Measurements from ENCODE around the gene RGS6. TPM values are rescaled to one million over a fixed set of nuclear protein-coding genes. Genes with fewer than 3 reads are reported as not detected.

RGS6 gene
- total RNA-seq, 1 donor from 2014 or later: 2.4 TPM

DNA sequence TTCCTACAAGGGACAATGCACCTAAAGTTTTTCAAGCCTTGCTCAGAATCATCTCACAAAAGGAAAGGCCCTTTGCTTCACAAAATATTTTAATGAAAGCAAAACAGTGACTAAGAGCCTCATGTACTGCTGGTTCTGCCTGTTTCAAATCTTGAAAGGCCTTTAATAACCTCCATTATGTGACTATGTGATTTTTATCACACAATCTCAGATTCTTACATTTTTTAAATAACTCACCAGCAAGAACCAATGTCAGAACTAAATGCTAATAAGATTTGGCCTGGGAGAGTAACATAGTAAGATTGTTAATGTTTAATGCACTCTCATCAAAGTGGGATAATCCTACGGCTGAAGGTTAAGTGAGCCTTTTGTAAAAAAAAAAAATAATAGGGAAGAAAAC, 378.9 kb downstream of the RGS6 start:
- intact Hi-C loops (cut with micrococcal nuclease): no loop called here
- Mint-ChIP-seq H3K27ac (no peak overlapping the region), H3K9me3 (peaks cover under 1% of the 10 kb centered on the region), H3K4me1 (ENCODE audit: low read depth) (no peaks in the 10 kb centered on the region), H3K36me3 (ENCODE audit: low read depth) (no peaks in the 10 kb centered on the region), H3K27me3 (ENCODE audit: insufficient read depth) (peaks cover 24% of the 10 kb centered on the region), H3K4me3 (no peak overlapping the region)
- no peak for DNase-seq (ENCODE audit: low spot score)

DNA sequence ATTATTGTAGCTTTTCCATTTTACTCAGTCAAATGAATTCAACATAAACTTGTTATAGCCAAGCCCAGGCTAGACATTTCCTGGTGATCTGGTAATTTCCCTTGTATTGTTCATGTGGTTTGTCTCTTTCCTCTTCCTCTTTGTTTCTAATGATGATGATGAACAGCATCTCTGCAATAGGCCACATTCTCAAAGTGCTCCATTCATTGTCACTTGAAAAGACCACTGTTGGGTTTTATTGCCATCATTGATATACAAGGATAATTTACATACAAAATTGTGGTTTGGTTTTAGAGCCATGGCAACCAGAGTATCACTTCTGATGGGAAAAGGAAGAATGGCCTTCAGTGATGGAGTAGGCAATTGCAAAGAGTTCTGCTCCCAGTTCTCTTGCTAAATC, 379.3 kb downstream of the RGS6 start:
- no peaks in the 10 kb centered on the region for H3K4me1 Mint-ChIP-seq (ENCODE audit: low read depth)
- H3K27ac Mint-ChIP-seq: no peak overlapping the region
- intact Hi-C loops (cut with micrococcal nuclease): no loop called here
- no peaks in the 10 kb centered on the region for H3K36me3 Mint-ChIP-seq (ENCODE audit: low read depth)
- DNase-seq (ENCODE audit: low spot score): no peak
- H3K9me3 Mint-ChIP-seq: no peaks in the 10 kb centered on the region
- H3K27me3 Mint-ChIP-seq (ENCODE audit: insufficient read depth): peaks cover 24% of the 10 kb centered on the region
- H3K4me3 Mint-ChIP-seq: no peak overlapping the region

DNA sequence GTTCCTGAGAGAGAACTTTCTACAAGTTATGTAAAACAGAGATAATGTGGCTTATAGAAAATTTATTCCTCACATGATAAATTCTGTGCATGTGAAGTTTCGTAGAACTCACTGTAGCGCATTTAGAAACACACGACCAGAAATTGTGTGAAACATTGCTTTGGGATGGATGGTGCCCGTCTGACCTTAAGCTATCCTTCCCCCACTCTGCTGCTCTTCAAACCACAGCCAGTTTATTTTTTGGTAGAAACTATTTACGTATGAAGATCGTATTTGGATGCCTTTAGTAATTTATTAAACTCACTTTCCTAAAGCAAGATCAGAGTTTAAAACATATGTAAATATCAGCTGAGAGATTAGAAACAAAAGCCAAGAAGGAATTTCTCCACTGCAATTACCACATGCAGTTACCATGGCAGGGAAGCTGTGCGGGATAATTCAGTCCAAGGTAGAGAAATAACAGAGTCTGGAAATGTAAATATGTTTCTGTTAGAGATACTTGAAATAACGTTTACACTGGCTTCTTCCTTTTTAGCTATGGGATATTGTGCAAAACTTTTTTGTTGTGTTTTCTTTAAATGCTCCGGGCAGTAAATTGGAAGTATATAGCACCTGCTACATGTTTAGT, 382.7 kb downstream of the RGS6 start:
- H3K4me1 Mint-ChIP-seq (ENCODE audit: low read depth): peaks cover 12% of the 10 kb centered on the region
- H3K27me3 Mint-ChIP-seq (ENCODE audit: insufficient read depth): peaks cover 10% of the 10 kb centered on the region
- no peak overlapping the region for H3K27ac Mint-ChIP-seq
- peaks cover 12% of the 10 kb centered on the region for H3K9me3 Mint-ChIP-seq
- intact Hi-C loops (cut with micrococcal nuclease): no loop called here
- no peak for DNase-seq (ENCODE audit: low spot score)
- H3K4me3 Mint-ChIP-seq: no peak overlapping the region
- peaks cover 5% of the 10 kb centered on the region for H3K36me3 Mint-ChIP-seq (ENCODE audit: low read depth)

DNA sequence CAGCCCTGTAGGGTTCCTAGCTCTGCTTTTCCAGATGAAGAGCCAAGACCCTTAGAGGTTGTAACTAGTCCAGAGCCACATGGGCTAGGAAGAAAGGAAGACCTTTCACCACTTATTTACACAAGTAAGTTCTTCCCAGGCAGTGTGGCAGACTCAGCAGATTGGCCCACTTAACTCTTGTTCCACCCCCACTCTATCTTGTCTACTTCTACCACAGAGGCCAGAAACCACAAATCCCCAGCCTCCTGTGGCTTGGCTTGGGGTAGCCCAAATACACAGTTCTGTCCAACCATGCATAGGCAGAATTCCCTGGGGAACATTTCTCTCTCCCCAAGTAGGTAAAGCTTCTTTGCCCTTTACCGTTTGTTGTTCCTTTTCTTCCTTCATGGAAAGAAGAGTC, 383.5 kb downstream of the RGS6 start:
- no peak for DNase-seq (ENCODE audit: low spot score)
- H3K27ac Mint-ChIP-seq: no peak overlapping the region
- H3K36me3 Mint-ChIP-seq (ENCODE audit: low read depth): peaks cover 5% of the 10 kb centered on the region
- H3K4me1 Mint-ChIP-seq (ENCODE audit: low read depth): peaks cover 12% of the 10 kb centered on the region
- no peak overlapping the region for H3K4me3 Mint-ChIP-seq
- intact Hi-C loops (cut with micrococcal nuclease): no loop called here
- peaks cover 12% of the 10 kb centered on the region for H3K9me3 Mint-ChIP-seq
- H3K27me3 Mint-ChIP-seq (ENCODE audit: insufficient read depth): peaks cover 7% of the 10 kb centered on the region

DNA sequence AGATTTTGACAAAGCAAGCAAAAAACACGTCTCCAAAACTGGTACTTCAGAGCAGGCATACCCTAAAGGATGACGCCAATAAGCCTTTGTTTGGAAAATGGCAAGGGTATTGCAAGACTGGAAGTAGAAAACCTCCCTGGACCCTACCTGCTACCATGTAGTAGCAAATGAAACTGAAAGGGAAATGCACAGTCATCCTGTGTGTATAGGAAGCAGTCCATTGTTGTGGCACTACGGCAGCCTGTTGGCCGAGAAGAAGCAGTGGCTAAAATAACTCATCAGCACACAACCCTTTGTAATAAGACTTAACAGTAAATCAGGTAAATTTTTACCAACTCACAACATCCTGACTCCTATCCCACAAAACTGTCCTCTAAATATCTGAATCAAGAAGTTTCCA, 386.4 kb downstream of the RGS6 start:
- Mint-ChIP-seq H3K27me3 (ENCODE audit: insufficient read depth) (peaks cover 6% of the 10 kb centered on the region), H3K36me3 (ENCODE audit: low read depth) (peaks cover 5% of the 10 kb centered on the region), H3K4me1 (ENCODE audit: low read depth) (peaks cover 12% of the 10 kb centered on the region), H3K4me3 (no peak overlapping the region), H3K27ac (no peak overlapping the region), H3K9me3 (peaks cover 12% of the 10 kb centered on the region)
- intact Hi-C loops (cut with micrococcal nuclease): no loop called here
- no peak for DNase-seq (ENCODE audit: low spot score)

DNA sequence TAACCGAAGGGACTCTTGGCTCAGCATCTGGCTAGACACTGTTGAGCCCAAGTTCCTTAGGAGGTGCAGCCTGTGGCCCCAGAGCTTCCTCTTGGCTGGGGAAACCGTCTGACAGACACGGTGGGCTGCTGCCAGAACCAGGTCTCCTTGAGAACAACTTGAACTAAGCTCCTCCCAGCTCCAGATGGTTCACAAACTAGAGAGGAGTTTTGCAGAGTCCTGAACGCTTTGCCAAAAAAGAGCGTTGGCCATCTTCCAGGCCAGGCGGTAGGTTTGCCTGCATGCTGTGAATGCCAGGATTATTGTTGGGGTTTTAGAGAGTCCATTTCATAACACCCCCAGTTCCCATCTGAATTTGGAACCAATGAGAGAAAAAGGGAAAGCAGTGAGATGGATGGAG, 399.8 kb downstream of the RGS6 start:
- Mint-ChIP-seq H3K4me3 (no peak overlapping the region), H3K27me3 (ENCODE audit: insufficient read depth) (peaks cover 2% of the 10 kb centered on the region), H3K27ac (no peak overlapping the region), H3K9me3 (no peaks in the 10 kb centered on the region), H3K4me1 (ENCODE audit: low read depth) (no peaks in the 10 kb centered on the region), H3K36me3 (ENCODE audit: low read depth) (no peaks in the 10 kb centered on the region)
- DNase-seq (ENCODE audit: low spot score): no peak
- intact Hi-C loops (cut with micrococcal nuclease): no loop called here

DNA sequence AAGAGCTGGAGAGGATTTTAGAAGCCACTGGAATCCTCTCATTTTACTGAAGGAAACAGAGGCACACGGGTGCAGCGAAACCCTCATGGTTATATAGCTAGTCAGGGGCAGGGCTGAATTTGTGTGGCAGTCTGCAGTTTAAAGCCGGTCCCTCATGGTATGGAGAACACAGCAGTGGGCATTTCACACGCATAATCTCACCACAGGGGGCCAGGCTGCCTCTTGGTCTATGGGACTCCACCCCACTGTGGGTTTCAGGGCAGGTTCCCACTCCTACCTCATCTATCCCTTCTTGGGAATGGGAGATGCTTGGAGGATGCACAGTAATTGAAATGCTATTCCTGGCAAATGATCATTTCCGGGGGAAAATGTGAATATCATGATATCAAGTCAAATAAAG, 400.6 kb downstream of the RGS6 start:
- Mint-ChIP-seq H3K27ac (no peak overlapping the region), H3K4me3 (no peak overlapping the region), H3K9me3 (no peaks in the 10 kb centered on the region), H3K4me1 (ENCODE audit: low read depth) (no peaks in the 10 kb centered on the region), H3K36me3 (ENCODE audit: low read depth) (no peaks in the 10 kb centered on the region), H3K27me3 (ENCODE audit: insufficient read depth) (peaks cover 2% of the 10 kb centered on the region)
- intact Hi-C loops (cut with micrococcal nuclease): no loop called here
- DNase-seq (ENCODE audit: low spot score): no peak

DNA sequence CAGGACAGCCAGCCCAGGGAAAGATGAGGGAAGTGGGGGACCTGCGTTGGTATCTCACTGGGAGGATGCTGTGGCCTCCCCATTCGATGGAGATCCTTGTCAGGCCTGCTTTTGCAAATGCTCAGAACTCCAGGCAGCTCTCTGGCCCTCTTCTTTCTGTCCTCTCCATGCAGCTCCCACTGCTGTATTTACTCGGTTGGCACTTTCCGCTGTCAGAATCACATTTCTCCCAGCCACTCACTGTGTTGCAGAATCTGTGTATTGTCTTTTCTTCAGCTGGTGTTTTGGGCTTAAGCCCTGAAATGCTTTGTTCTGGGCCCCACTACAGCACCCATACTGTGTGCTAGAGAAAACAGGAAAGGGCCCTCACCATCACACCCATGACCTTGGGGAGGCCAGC, 401.1 kb downstream of the RGS6 start:
- Mint-ChIP-seq H3K27ac (no peak overlapping the region), H3K4me1 (ENCODE audit: low read depth) (no peaks in the 10 kb centered on the region), H3K27me3 (ENCODE audit: insufficient read depth) (peaks cover 2% of the 10 kb centered on the region), H3K36me3 (ENCODE audit: low read depth) (no peaks in the 10 kb centered on the region), H3K9me3 (no peaks in the 10 kb centered on the region), H3K4me3 (no peak overlapping the region)
- DNase-seq (ENCODE audit: low spot score): no peak
- intact Hi-C loops (cut with micrococcal nuclease): no loop called here

DNA sequence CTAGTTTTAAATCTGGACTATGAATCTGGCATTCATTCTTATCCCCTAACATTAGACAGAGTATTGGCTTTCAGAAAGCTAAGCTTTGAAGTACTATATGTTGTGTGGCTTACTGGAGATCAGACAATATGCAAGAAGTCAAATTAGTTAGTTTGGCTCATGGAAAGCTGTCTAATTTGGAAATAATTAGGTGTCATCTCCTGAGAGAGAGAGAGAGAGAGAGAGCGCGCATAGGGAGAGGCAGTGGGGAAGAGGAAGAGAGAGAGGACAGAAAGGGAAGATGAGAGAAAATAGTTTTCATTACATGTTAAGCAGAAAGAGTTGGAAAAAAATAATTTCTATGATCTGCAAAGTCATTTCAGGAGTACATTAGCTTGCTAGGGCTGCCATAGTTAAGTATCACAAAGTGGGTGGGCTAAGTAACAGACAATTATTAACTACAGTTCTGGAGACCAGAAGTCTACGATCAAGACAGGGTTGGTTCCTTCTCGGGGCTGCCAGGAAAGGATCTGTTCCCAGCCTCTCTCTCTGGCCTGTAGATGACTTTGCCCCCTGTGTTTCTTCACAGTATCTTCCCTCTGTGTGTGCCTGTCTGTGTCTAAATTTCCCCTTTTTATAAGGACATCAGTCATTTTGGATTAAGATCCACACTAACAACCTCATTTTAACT, 404.2 kb downstream of the RGS6 start:
- H3K4me1 Mint-ChIP-seq (ENCODE audit: low read depth): no peaks in the 10 kb centered on the region
- DNase-seq (ENCODE audit: low spot score): no peak
- no peak overlapping the region for H3K4me3 Mint-ChIP-seq
- H3K36me3 Mint-ChIP-seq (ENCODE audit: low read depth): no peaks in the 10 kb centered on the region
- intact Hi-C loops (cut with micrococcal nuclease): no loop called here
- H3K27me3 Mint-ChIP-seq (ENCODE audit: insufficient read depth): peaks cover 2% of the 10 kb centered on the region
- peaks cover 8% of the 10 kb centered on the region for H3K9me3 Mint-ChIP-seq
- no peak overlapping the region for H3K27ac Mint-ChIP-seq

DNA sequence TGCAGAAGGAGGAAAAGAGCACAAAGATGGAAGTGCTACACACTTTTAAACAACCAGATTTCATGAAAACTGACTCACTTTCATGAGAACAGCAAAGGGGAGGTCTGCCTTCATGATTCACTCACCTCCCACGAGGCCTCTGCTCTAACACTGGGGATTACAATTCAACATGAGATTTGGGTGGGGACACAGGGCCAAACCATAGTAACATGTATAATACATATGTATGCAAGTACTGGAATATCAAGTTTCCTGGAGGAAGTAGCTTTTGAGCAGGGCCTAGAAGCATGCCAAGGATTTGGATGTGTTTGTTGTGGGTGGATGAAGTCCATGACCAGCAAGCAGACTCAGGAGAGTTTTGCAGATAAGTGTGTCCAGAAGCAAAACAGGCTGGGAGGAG, 409.0 kb downstream of the RGS6 start:
- intact Hi-C loops (cut with micrococcal nuclease): no loop called here
- no peaks in the 10 kb centered on the region for H3K36me3 Mint-ChIP-seq (ENCODE audit: low read depth)
- DNase-seq (ENCODE audit: low spot score): no peak
- H3K27me3 Mint-ChIP-seq (ENCODE audit: insufficient read depth): no peaks in the 10 kb centered on the region
- H3K4me3 Mint-ChIP-seq: no peak overlapping the region
- no peaks in the 10 kb centered on the region for H3K4me1 Mint-ChIP-seq (ENCODE audit: low read depth)
- H3K27ac Mint-ChIP-seq: no peak overlapping the region
- peaks cover 16% of the 10 kb centered on the region for H3K9me3 Mint-ChIP-seq

DNA sequence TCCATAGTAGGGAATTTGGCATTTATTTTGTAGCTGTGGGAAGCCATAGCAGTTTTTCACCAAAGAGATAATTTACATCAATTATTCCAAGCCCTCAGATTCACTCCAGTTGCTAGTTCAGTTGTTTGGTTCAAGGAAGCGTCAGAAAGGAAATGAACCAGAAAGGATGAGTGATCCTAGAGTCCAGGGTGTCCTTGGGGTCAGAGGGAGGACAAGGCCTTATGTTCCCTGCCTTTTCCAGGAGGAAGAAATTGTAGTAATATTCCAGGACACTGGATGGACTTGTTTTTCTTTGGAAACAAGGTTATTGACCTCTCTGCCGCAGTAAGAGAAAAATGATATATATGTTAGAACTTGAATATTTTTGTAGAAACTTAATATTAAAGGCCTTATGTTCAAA, 409.5 kb downstream of the RGS6 start:
- Mint-ChIP-seq H3K4me3 (no peak overlapping the region), H3K4me1 (ENCODE audit: low read depth) (no peaks in the 10 kb centered on the region), H3K9me3 (peaks cover 16% of the 10 kb centered on the region), H3K27ac (no peak overlapping the region), H3K27me3 (ENCODE audit: insufficient read depth) (no peaks in the 10 kb centered on the region), H3K36me3 (ENCODE audit: low read depth) (no peaks in the 10 kb centered on the region)
- intact Hi-C loops (cut with micrococcal nuclease): no loop called here
- DNase-seq (ENCODE audit: low spot score): no peak

DNA sequence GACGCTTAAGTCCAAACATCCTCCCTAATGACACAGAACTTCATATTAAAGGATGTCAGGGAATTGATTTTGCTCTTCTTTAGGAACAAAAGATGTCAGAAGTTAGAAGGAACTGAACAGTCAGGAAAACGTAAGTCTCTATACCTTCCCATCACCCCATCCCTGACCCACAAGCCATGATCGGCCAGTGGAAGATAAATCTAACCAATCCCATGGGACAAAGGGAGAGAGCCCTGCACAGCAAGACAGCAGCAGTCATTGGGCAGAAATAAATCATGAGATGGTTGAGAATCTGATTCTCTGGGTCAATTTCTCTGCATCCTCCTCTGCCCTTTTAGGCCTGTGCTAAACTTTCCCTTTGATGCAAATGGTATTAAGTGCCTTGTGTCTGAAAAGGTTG, 414.9 kb downstream of the RGS6 start:
- H3K9me3 Mint-ChIP-seq: peaks cover 8% of the 10 kb centered on the region
- intact Hi-C loops (cut with micrococcal nuclease): no loop called here
- H3K4me3 Mint-ChIP-seq: no peak overlapping the region
- H3K4me1 Mint-ChIP-seq (ENCODE audit: low read depth): no peaks in the 10 kb centered on the region
- no peaks in the 10 kb centered on the region for H3K36me3 Mint-ChIP-seq (ENCODE audit: low read depth)
- peaks cover 23% of the 10 kb centered on the region for H3K27me3 Mint-ChIP-seq (ENCODE audit: insufficient read depth)
- no peak overlapping the region for H3K27ac Mint-ChIP-seq
- DNase-seq (ENCODE audit: low spot score): no peak

DNA sequence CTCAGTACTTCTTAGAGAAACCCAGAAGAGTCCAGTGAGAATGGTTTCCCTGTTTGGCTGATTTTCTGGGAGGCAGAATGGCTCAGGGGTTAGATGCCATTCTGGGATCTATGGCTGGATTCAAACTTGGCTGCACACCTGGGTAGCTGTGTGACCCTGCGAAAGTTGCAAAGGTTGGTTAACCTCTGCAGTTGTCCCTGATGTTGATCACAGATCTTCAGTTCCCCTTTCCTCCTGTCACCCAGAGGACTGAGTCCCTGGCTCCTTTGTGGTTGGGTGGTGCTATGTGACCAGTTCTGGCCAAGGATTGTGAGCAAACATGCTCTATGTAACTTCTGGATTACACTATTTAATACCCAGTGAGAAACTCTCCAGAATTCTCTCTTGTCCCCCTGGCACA, 418.0 kb downstream of the RGS6 start:
- intact Hi-C loops (cut with micrococcal nuclease): no loop called here
- Mint-ChIP-seq H3K9me3 (no peaks in the 10 kb centered on the region), H3K4me1 (ENCODE audit: low read depth) (no peaks in the 10 kb centered on the region), H3K4me3 (no peak overlapping the region), H3K36me3 (ENCODE audit: low read depth) (no peaks in the 10 kb centered on the region), H3K27me3 (ENCODE audit: insufficient read depth) (peaks cover 24% of the 10 kb centered on the region), H3K27ac (no peak overlapping the region)
- no peak for DNase-seq (ENCODE audit: low spot score)

DNA sequence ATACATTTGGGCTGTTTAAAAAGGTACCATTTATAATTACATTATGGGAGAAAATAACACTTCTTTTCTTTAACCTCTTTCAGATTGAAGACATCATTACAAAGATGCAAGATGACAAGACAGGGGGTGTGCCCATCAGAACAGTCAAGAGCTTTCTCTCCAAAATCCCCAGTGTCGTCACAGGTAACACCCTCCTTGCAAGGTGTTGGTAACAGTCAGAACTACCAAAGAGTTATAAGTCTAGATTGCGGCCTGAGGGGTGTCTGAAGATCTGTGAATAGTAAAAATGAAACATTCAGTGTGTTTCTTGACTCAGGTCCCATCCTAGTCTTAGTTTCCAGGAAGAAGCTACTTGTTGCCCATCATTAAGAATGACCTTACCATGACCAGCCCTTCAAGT, 419.8 kb downstream of the RGS6 start:
- Mint-ChIP-seq H3K4me1 (ENCODE audit: low read depth) (no peaks in the 10 kb centered on the region), H3K4me3 (no peak overlapping the region)

More for the DNA sequence above, 419.8 kb downstream of the RGS6 start:
- Mint-ChIP-seq H3K27ac (no peak overlapping the region), H3K27me3 (ENCODE audit: insufficient read depth) (peaks cover 26% of the 10 kb centered on the region), H3K9me3 (no peaks in the 10 kb centered on the region), H3K36me3 (ENCODE audit: low read depth) (no peaks in the 10 kb centered on the region)
- no peak for DNase-seq (ENCODE audit: low spot score)
- intact Hi-C loops (cut with micrococcal nuclease): no loop called here

Data from activated T-helper 1 cell treated with anti-CD3 and anti-CD28 coated beads, Interleukin-12 subunit alpha, Interleukin-12 subunit beta, Interleukin-2, Interleukin-4 antibody, amounts not matched to agents 30 ng/mL and 10 ng/mL and 1 ng/mL, durations not matched to agents 14 hours and 24 hours and 36 hours (primary cell).